Endothelial cell (in vitro differentiated cells): ENCODE results near the gene IFNA8. TPM values are rescaled to one million over a fixed set of nuclear protein-coding genes. Genes with fewer than 3 reads are reported as not detected.
"Not testable (repeated sequence)": the region's sequence is repeated elsewhere in the genome, so short reads cannot be mapped to it uniquely, and the experiment has no call there.

ENCODE experiments used
- DNase-seq: peaks from one replicate; pipeline ENCODE4 v3.0.0; 2021; ENCODE audit warnings: low spot score
- H3K27ac Mint-ChIP-seq: one replicate; pipeline ENCODE4 v1.8.0; 2021; ENCODE audit warnings: mixed read lengths, inconsistent platforms; ENCODE audit not compliant: unreplicated experiment
- H3K27me3 Mint-ChIP-seq: one replicate; pipeline ENCODE4 v1.8.0; 2021; ENCODE audit warnings: mild to moderate bottlenecking, moderate library complexity, mixed read lengths, inconsistent platforms; ENCODE audit not compliant: unreplicated experiment
- H3K36me3 Mint-ChIP-seq: one replicate; pipeline ENCODE4 v1.8.0; 2021; ENCODE audit warnings: mild to moderate bottlenecking, low read depth, mixed read lengths, inconsistent platforms; ENCODE audit not compliant: unreplicated experiment
- H3K4me1 Mint-ChIP-seq: one replicate; pipeline ENCODE4 v1.8.0; 2021; ENCODE audit warnings: mild to moderate bottlenecking, mixed read lengths, inconsistent platforms; ENCODE audit not compliant: unreplicated experiment
- H3K4me3 Mint-ChIP-seq: one replicate; pipeline ENCODE4 v1.8.0; 2021; ENCODE audit warnings: mild to moderate bottlenecking, mixed read lengths, inconsistent platforms; ENCODE audit not compliant: unreplicated experiment
- H3K9me3 Mint-ChIP-seq: one replicate; pipeline ENCODE4 v1.8.0; 2021; ENCODE audit warnings: mixed read lengths, inconsistent platforms; ENCODE audit not compliant: unreplicated experiment
- total RNA-seq: library from RNA; stranded (reverse); fragmentation: NEBNext Ultra II Directional; extraction: Animal tissue kit (Norgen Biotek cat#: 25700); gene quantifications from one replicate; pipeline ENCODE4 v1.2.1, GENCODE V29; 2021; ENCODE audit not compliant: unreplicated experiment
- TF ChIP-seq, protein P1 (sequence below): fragments of 200-600 bp; sonication (generic); IDR thresholded peaks from one replicate; pipeline ENCODE4 v1.5.0; 2021; ENCODE audit warnings: antibody characterized with exemption; ENCODE audit not compliant: unreplicated experiment

The IFNA8 gene
- total RNA-seq, 1 donor from 2014 or later: not detected

DNA sequence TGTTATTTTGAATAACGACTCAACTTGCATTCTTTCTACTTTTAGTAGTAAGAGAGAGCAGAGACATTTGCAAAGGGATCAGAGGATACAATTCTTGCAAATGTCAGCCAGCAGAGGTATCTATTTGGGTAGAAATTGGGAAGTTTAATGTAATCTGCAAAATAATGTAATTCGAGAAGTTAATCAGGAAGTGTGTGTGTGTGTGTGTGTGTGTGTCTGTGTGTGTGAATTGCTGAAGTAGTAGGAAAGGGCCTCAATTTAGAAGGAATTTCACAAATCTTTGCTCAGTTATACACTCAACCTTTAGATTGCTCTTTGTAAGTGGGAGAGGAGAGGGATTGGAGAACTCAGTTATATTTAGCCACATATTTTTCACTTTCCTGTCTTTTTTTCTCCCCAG is 20.3 kb downstream of the IFNA8 start:
- Mint-ChIP-seq H3K27me3 (no peaks in the 10 kb centered on the region), H3K4me3 (no peak overlapping the region), H3K27ac (no peak overlapping the region), H3K9me3 (no peaks in the 10 kb centered on the region), H3K4me1 (peaks cover 9% of the 10 kb centered on the region), H3K36me3 (no peaks in the 10 kb centered on the region)
- TF ChIP-seq, protein P1, sequence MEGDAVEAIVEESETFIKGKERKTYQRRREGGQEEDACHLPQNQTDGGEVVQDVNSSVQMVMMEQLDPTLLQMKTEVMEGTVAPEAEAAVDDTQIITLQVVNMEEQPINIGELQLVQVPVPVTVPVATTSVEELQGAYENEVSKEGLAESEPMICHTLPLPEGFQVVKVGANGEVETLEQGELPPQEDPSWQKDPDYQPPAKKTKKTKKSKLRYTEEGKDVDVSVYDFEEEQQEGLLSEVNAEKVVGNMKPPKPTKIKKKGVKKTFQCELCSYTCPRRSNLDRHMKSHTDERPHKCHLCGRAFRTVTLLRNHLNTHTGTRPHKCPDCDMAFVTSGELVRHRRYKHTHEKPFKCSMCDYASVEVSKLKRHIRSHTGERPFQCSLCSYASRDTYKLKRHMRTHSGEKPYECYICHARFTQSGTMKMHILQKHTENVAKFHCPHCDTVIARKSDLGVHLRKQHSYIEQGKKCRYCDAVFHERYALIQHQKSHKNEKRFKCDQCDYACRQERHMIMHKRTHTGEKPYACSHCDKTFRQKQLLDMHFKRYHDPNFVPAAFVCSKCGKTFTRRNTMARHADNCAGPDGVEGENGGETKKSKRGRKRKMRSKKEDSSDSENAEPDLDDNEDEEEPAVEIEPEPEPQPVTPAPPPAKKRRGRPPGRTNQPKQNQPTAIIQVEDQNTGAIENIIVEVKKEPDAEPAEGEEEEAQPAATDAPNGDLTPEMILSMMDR: no peak
- DNase-seq: no peak

DNA sequence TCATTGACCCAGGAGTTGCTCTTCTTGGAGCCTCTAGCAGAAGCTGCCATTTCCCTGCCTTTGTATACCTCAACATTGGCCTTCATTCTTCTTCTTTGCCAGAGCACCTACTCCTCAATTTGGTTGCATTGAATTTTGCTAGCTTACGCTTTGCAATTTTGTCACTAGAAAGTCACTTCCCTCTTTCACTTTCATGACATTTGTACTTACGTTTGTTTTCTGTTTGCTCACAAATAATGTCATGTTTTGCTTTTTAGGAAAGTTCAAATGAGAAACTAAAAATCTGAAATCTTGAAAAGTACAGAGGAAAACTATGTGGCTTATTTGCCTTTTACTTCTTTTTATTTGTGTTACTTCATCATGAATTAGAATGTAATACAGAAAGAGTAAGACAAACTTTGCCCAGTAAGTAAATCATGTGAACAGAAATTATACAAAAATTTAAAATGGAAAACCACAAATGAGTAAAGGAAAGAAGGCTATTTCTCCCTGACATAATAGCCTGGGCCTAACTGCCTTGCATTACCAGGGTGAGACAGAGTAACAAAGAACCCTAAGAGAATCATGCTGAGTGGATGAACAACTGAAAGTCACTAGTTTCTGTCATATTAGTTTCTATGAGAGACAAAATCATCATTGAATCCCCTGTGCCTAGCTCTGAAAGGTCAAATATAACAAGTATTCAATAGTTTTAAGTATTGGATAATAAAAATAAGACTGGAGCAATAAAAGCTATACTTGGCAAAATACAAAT is 23.9 kb downstream of the IFNA8 start:
- no peak overlapping the region for H3K4me3 Mint-ChIP-seq

DNA sequence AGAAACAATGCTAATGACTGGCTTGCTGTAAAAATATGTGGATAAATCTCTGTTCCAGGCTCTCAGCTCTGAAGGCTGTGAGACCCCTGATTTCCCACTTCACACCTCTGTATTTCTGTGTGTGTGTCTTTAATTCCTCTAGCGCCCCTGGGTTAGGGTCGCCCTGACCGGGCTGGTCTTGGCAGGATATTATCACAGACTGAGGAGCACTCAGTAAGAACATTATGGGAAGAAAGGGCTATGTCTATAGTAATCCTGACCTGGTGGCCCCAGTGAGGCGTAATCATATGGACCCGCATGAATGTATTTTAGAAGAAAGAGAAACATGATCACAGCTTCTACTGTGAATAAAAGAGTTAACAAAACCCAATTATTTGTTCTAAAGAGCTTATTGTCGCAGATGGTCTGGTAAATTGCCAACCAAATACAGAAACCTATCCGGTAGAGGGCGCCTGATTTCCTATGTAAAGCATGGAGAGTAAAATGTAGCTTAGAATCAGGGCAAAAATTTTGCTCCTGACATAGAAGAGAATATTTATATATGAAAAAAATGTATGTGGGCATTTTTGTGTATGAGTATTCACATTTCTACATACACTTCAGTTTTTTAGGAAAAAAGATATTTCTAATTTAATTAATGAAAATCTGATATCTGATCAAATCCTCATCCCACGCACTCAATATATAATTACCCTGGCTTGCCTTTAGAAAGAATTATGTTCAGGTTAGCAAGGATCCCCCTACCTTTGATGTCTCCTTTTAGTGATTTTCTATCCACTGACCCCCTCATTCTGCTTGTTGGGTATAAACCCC is 25.5 kb downstream of the IFNA8 start:
- TF ChIP-seq, protein P1: peak; percentile 46
- DNase-seq: peak; percentile 27
- Mint-ChIP-seq H3K4me1 (no peaks in the 10 kb centered on the region), H3K4me3 (no peak overlapping the region), H3K27me3 (no peaks in the 10 kb centered on the region), H3K9me3 (no peaks in the 10 kb centered on the region), H3K27ac (no peak overlapping the region), H3K36me3 (no peaks in the 10 kb centered on the region)

More for the DNA sequence above, 23.9 kb downstream of the IFNA8 start:
- DNase-seq: no peak
- Mint-ChIP-seq H3K36me3 (no peaks in the 10 kb centered on the region), H3K27ac (no peak overlapping the region), H3K4me1 (peaks cover 8% of the 10 kb centered on the region), H3K27me3 (no peaks in the 10 kb centered on the region), H3K9me3 (no peaks in the 10 kb centered on the region)
- TF ChIP-seq, protein P1: no peak

DNA sequence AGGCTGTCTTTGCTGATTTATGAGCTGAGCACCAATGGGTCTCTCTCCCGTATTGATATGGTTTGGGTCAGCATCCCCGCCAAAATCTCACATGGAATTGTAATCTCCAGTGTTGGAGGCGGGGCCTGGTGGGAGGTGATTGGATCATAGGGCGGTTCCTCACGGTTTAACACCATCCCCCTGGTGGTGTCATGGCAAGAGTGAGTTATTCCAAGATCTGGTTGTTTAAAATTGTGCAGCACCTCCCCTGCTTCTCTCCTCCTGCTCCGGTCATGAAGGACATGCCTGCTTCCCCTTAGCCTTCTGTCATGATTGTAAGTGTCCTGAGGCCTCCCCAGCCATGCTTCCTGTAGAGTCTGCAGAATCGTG is 26.1 kb downstream of the IFNA8 start:
- H3K27me3 Mint-ChIP-seq, H3K4me3 Mint-ChIP-seq, H3K9me3 Mint-ChIP-seq, H3K36me3 Mint-ChIP-seq, H3K4me1 Mint-ChIP-seq, DNase-seq, H3K27ac Mint-ChIP-seq: not testable (repeated sequence)

DNA sequence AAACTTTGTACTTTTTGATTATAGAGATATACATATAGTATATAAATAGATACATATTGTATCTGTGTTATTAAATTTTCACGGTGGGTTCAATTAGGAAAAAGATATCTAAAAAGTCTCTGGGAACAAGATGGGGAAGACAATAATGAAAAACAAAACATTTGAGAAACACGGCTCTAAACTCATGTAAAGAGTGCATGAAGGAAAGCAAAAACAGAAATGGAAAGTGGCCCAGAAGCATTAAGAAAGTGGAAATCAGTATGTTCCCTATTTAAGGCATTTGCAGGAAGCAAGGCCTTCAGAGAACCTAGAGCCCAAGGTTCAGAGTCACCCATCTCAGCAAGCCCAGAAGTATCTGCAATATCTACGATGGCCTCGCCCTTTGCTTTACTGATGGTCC is 31.2 kb downstream of the IFNA8 start, which contains the start of gene IFNA1:
TSS of gene IFNA1 (plus strand) at position 301 of the 400 bp plus-strand sequence. CDS start at position 370, 69 bp downstream.
- H3K4me3 Mint-ChIP-seq: no peak within 1 kb of the TSS
- DNase-seq: no peak
- TF ChIP-seq, protein P1: no peak
- no peaks in the 10 kb centered on the region for H3K27me3 Mint-ChIP-seq
- no peaks in the 10 kb centered on the region for H3K36me3 Mint-ChIP-seq
- no peaks in the 10 kb centered on the region for H3K4me1 Mint-ChIP-seq
- no peaks in the 10 kb centered on the region for H3K9me3 Mint-ChIP-seq
- H3K27ac Mint-ChIP-seq: no peak within 1 kb of the TSS
